AG09309 (cell line): ENCODE measurements around the gene NCF4.

Experiments
- DNase-seq: peaks from one replicate; pipeline ENCODE4 v3.0.0-alpha.2; 2010; ENCODE audit warnings: low read depth
- H3K4me3 ChIP-seq: 2 replicates; pipeline ENCODE4 v1.5.1; 2011; ENCODE audit warnings: mild to moderate bottlenecking, low read depth, low read length, moderate library complexity; ENCODE audit not compliant: control insufficient read depth
- TF ChIP-seq, protein P1 (sequence below): IDR thresholded peaks from 2 replicates; pipeline ENCODE4 v1.5.1; 2011; ENCODE audit warnings: mild to moderate bottlenecking, low read depth, low read length, inconsistent platforms; ENCODE audit not compliant: insufficient read depth, control insufficient read depth; ENCODE audit errors: missing control alignments

Gene NCF4

DNA sequence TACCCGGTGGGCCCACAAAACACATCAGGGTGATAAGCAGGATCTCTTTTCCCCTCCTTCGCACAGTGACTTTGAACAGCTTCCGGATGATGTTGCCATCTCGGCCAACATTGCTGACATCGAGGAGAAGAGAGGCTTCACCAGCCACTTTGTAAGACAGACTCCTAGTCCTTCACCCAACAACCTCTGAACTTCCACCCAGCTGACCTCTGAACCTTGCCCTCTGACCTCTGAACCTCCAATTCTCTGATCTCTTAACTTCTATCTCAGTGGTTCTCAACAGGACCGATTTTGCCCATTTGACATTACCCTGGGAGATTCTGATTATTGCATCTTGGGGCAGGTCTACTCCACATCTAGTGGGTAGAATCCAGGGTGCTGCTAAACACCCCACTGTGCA is 3.2 kb downstream of the NCF4 start:
- DNase-seq = no peak
- TF ChIP-seq, protein P1, sequence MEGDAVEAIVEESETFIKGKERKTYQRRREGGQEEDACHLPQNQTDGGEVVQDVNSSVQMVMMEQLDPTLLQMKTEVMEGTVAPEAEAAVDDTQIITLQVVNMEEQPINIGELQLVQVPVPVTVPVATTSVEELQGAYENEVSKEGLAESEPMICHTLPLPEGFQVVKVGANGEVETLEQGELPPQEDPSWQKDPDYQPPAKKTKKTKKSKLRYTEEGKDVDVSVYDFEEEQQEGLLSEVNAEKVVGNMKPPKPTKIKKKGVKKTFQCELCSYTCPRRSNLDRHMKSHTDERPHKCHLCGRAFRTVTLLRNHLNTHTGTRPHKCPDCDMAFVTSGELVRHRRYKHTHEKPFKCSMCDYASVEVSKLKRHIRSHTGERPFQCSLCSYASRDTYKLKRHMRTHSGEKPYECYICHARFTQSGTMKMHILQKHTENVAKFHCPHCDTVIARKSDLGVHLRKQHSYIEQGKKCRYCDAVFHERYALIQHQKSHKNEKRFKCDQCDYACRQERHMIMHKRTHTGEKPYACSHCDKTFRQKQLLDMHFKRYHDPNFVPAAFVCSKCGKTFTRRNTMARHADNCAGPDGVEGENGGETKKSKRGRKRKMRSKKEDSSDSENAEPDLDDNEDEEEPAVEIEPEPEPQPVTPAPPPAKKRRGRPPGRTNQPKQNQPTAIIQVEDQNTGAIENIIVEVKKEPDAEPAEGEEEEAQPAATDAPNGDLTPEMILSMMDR = no peak
- no peak overlapping the region for H3K4me3 ChIP-seq

DNA sequence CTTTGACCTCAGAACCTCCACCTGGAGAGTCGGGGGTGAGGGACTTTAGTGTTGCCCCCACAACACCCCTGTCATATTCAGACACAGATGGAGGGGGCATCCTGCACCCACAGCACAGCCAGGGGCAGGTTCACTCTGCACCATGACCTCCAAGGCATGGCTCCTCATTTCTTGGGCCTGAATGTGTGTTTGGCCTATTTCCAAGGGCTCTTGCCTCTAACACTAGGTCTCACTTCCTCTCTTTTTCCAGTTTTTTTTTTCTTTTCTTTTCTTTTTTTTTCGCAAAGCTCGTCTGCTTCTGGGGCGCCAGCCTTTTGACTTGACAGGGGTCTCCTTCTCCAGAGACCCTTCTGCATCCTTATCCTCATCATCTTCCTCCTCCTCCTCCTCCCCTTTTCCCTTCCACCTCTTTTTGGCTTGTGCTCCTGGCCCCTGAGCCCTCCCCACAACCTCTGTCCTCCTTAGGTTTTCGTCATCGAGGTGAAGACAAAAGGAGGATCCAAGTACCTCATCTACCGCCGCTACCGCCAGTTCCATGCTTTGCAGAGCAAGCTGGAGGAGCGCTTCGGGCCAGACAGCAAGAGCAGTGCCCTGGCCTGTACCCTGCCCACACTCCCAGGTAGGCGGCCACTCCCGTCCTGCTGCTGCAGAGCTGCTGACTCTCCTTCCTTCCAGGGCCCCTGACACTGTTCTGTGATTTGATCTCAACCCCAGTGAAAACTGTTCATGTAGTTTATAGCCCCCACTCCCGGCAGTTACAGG is 3.8 kb downstream of the NCF4 start:
- TF ChIP-seq, protein P1 = no peak
- no peak for DNase-seq

GRCh38 chr22:36865346-36865745 is 4.5 kb downstream of the NCF4 start:
- no peak for DNase-seq
- TF ChIP-seq, protein P1 = no peak
- H3K4me3 ChIP-seq = no peak overlapping the region

More for the DNA sequence above, 3.8 kb downstream of the NCF4 start:
- no peak overlapping the region for H3K4me3 ChIP-seq

DNA sequence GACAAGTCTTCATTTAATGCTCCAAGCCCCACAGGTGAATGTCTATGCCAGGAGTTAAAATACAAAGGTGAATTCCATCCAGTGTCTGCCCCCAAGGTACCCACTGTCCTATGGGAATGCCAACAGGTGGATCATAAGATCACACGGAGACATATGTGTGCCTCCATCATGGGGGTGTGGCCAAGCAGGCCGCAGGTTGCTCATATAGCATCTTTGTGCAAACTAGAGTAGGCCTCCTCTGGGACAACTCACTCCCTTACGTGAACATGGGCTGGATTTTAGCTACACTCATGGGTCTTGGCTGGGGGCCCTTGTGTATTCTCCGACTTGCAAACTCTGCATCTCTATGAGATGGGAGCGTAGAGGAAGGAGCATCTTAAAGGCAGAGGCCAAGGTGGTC is 6.9 kb downstream of the NCF4 start:
- H3K4me3 ChIP-seq = no peak overlapping the region
- no peak for DNase-seq
- TF ChIP-seq, protein P1 = no peak

DNA sequence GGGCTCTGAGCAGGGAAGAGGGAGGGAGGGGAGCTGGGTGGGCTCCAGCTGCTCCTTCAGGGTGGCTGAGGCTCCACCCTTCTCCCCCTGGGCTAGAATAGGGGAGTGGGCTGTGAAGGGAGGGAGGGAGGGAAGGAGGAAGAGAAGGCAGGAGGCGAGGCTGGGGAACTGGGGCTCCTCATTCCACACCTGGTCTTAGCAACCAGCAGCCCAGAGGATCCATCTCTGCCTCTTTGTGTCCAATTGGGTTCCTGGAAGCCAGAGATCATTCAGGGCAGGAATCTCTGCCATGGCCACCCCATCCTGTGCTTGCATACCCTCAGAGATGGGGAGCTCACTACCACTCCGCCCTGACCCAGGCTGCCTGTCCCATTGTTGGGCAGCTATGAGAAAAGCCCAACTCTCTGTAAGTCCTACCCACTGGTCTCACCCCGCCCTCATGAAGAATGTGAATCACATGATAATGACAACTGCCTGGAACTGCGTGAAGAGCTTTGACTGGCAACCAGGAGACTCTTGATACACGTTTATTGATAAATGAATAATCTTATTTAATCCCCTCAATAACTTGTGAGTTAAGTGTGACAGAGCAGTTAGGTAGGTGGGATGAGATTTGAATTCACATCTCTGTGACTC is 7.9 kb downstream of the NCF4 start:
- DNase-seq = no peak
- TF ChIP-seq, protein P1 = no peak
- H3K4me3 ChIP-seq = no peak overlapping the region

DNA sequence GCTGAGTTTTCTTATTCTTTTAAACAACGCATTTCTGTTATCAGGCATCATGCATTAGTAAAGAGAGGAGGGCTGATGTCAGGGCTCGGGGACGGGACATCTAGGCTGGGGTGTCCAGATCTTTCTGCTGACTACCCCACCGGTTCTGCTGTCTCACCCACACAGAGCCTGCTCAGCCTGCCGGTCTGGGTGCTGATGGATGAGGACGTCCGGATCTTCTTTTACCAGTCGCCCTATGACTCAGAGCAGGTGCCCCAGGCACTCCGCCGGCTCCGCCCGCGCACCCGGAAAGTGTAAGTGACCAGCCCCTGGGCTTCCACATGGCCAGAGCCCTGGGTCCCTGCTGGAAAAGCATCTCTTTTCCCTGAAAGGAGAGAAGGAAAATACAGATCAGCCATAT is 9.4 kb downstream of the NCF4 start:
- TF ChIP-seq, protein P1 = no peak
- DNase-seq = no peak
- H3K4me3 ChIP-seq = no peak overlapping the region
